GM18909 (cell line): ENCODE data around the gene MYH3.
"Not testable (repeated sequence)": the region's sequence is repeated elsewhere in the genome, so short reads cannot be mapped to it uniquely, and the experiment has no call there.

ENCODE experiments used
- ATAC-seq: cut with Tn5 transposase; IDR thresholded peaks from one replicate; pipeline ENCODE4 v1.9.1; 2021; ENCODE audit warnings: mild to moderate bottlenecking; ENCODE audit not compliant: unreplicated experiment, poor library complexity

Gene MYH3

GRCh38 chr17:10657148-10657547 is at the start of gene MYH3:
Gene MYH3 (minus strand): TSS chr17:10657309. CDS start chr17:10655064, 2,245 bp downstream.
- ATAC-seq: no peak

- ATAC-seq: no peak
These were observed 48.6 kb upstream of the MYH3 start for GRCh38 chr17:10705727-10706126.

- ATAC-seq: no peak
These were observed 45.5 kb upstream of the MYH3 start for GRCh38 chr17:10702574-10702973.

- no peak for ATAC-seq
These were observed 42.7 kb upstream of the MYH3 start for GRCh38 chr17:10699856-10700255.

GRCh38 chr17:10698096-10698818 is 41.1 kb upstream of the MYH3 start:
- ATAC-seq: no peak

- peak; percentile 95 for ATAC-seq
These were observed 40.3 kb upstream of the MYH3 start, which contains the start of the genes ADPRM and SCO1 for GRCh38 chr17:10697092-10698081. Gene ADPRM (plus strand): TSS chr17:10697594. CDS start chr17:10704927, 7,333 bp downstream. Gene SCO1 (minus strand): TSS chr17:10697533. CDS start chr17:10697507, 26 bp downstream.

- not testable (repeated sequence) for ATAC-seq
These were observed 38.8 kb upstream of the MYH3 start for GRCh38 chr17:10695875-10696407.

GRCh38 chr17:10687499-10687898 is 30.4 kb upstream of the MYH3 start:
- ATAC-seq: no peak

- no peak for ATAC-seq
These were observed 26.7 kb upstream of the MYH3 start for GRCh38 chr17:10683853-10684252.

GRCh38 chr17:10681866-10682446 is 24.8 kb upstream of the MYH3 start:
- no peak for ATAC-seq

GRCh38 chr17:10674704-10675103 is 17.6 kb upstream of the MYH3 start:
- ATAC-seq: no peak

- no peak for ATAC-seq
These were observed 16.2 kb upstream of the MYH3 start for GRCh38 chr17:10673312-10673711.

GRCh38 chr17:10668775-10669174 is 11.7 kb upstream of the MYH3 start:
- ATAC-seq: no peak

- ATAC-seq: no peak
These were observed 9.8 kb upstream of the MYH3 start for GRCh38 chr17:10666906-10667305.

- no peak for ATAC-seq
These were observed 7.5 kb upstream of the MYH3 start for GRCh38 chr17:10664571-10664970.

- ATAC-seq: no peak
These were observed 6.1 kb upstream of the MYH3 start for GRCh38 chr17:10663231-10663630.

- no peak for ATAC-seq
These were observed 4.3 kb upstream of the MYH3 start for GRCh38 chr17:10661437-10661836.

GRCh38 chr17:10657879-10658278 is 770 bp upstream of the MYH3 start:
- no peak for ATAC-seq

- ATAC-seq: no peak
These were observed 3.1 kb downstream of the MYH3 start for GRCh38 chr17:10653987-10654386.

- no peak for ATAC-seq
These were observed 4.0 kb downstream of the MYH3 start for GRCh38 chr17:10652984-10653659.
